GM12878 (cell line): Measurements from ENCODE around the gene METTL16. TPM values are rescaled to one million over a fixed set of nuclear protein-coding genes. Genes with fewer than 3 reads are reported as not detected.

ENCODE experiments used
- ATAC-seq: fragments of 200-7000 bp; cut with Tn5 transposase; 3 replicates; pipeline ENCODE4 v1.9.1; 2020; ENCODE audit warnings: mild to moderate bottlenecking, moderate library complexity
- BruUV-seq: library from RNA; stranded (reverse); fragments of 400-500 nt; replicated peaks from 2 replicates; lab custom pipeline; 2021; lab: Mats Ljungman, UMichigan
- CTCF ChIA-PET: fragments of 300-600 bp; sonication (Branson Sonifier 250); formaldehyde crosslinking; extraction: SDS; loops from one replicate; lab custom pipeline; 2021; ENCODE audit warnings: inconsistent platforms; lab: Yijun Ruan, JAX
- POLR2A ChIA-PET: fragments of 350-600 bp; formaldehyde crosslinking; extraction: SDS; loops from one replicate; lab custom pipeline; 2021; ENCODE audit warnings: inconsistent platforms; lab: Charles Lee
- RAD21 ChIA-PET: fragments of 300-600 bp; sonication (Branson Sonifier 250); formaldehyde crosslinking; loops from one replicate; lab custom pipeline; 2023; ENCODE audit warnings: antibody characterized with exemption; ENCODE audit not compliant: unreplicated experiment; lab: Charles Lee
- SMC1A ChIA-PET: fragments of 300-600 bp; sonication (Branson Sonifier 250); formaldehyde crosslinking; loops from one replicate; lab custom pipeline; 2023; ENCODE audit not compliant: unreplicated experiment, uncharacterized antibody; lab: Charles Lee
- DNase-seq: peaks from one replicate; pipeline ENCODE4 v3.0.0-alpha.2; 2011; ENCODE audit warnings: low read depth, low spot score
- FAIRE-seq: peaks from 3 replicates; lab custom pipeline; 2011; peaks lifted over from hg19 to GRCh38; lab: Jason Lieb, UNC
- H2AFZ ChIP-seq: 2 replicates; pipeline ENCODE4 v1.6.0; 2011; ENCODE audit warnings: low read depth, low read length, control low read depth; ENCODE audit not compliant: control insufficient read depth
- H3K27ac ChIP-seq: 2 replicates; pipeline ENCODE4 v1.5.1; 2011; ENCODE audit warnings: control low read depth; ENCODE audit not compliant: control insufficient read depth, insufficient read depth
- H3K27me3 ChIP-seq, 2 experiments: replicated peaks in 1 of 2; 2 replicates each; pipeline versions ENCODE4 v1.6.0 to v1.6.1; 2011; ENCODE audit warnings: low read length in 1 of 2; ENCODE audit not compliant: control insufficient read depth in 2 of 2, insufficient read depth in 2 of 2
- H3K36me3 ChIP-seq, 2 experiments: 2 replicates each; pipeline ENCODE4 v1.5.1; 2011; ENCODE audit warnings: low read length in 1 of 2; ENCODE audit not compliant: control insufficient read depth in 2 of 2, insufficient read depth in 2 of 2
- H3K4me1 ChIP-seq: 2 replicates; pipeline ENCODE4 v1.6.1; 2011; ENCODE audit warnings: mild to moderate bottlenecking, low read length, moderate library complexity, mixed read lengths; ENCODE audit not compliant: control insufficient read depth, insufficient read depth
- H3K4me2 ChIP-seq: 2 replicates; pipeline ENCODE4 v1.6.0; 2011; ENCODE audit warnings: control low read depth; ENCODE audit not compliant: control insufficient read depth, insufficient read depth
- H3K4me3 ChIP-seq: fragments of 200-600 bp; sonication (generic); 2 replicates; pipeline ENCODE4 v1.5.1; 2016
- H3K79me2 ChIP-seq: 2 replicates; pipeline ENCODE4 v1.6.0; 2011; ENCODE audit warnings: low read length; ENCODE audit not compliant: control insufficient read depth, insufficient read depth
- H3K9ac ChIP-seq: 2 replicates; pipeline ENCODE4 v1.8.0; 2011; ENCODE audit warnings: low read length, control low read depth, mixed read lengths; ENCODE audit not compliant: control insufficient read depth, insufficient read depth
- H3K9me3 ChIP-seq: replicated peaks from 3 replicates; pipeline ENCODE4 v1.5.1; 2011; ENCODE audit warnings: mild to moderate bottlenecking, low read length; ENCODE audit not compliant: control insufficient read depth, insufficient read depth
- H4K20me1 ChIP-seq: 2 replicates; pipeline ENCODE4 v1.6.0; 2011; ENCODE audit not compliant: control insufficient read depth, insufficient read depth
- CREM ChIP-seq: IDR thresholded peaks from 2 replicates; pipeline ENCODE4 v1.6.1; 2014; ENCODE audit warnings: antibody characterized with exemption, low read depth
- FOS ChIP-seq: IDR thresholded peaks from 3 replicates; pipeline ENCODE4 v1.6.1; 2011; ENCODE audit warnings: borderline replicate concordance; ENCODE audit not compliant: insufficient read length; ENCODE audit errors: extremely low read depth
- HDAC6 ChIP-seq: fragments of 200-600 bp; sonication (generic); IDR thresholded peaks from one replicate; pipeline ENCODE4 v1.8.0; 2017; ENCODE audit warnings: antibody characterized with exemption; ENCODE audit not compliant: unreplicated experiment
- LARP7 ChIP-seq: fragments of 450-650 bp; IDR thresholded peaks from 2 replicates; pipeline ENCODE4 v1.6.1; 2017; ENCODE audit warnings: mild to moderate bottlenecking
- PKNOX1 ChIP-seq: fragments of 450-650 bp; IDR thresholded peaks from 2 replicates; pipeline ENCODE4 v1.6.1; 2016; ENCODE audit warnings: mild to moderate bottlenecking
- POU2F2 ChIP-seq: IDR thresholded peaks from 3 replicates; pipeline ENCODE4 v1.6.1; 2011; ENCODE audit warnings: low read depth, mild to moderate bottlenecking, low read length, borderline replicate concordance
- TAF1 ChIP-seq: IDR thresholded peaks from 2 replicates; pipeline ENCODE4 v1.6.1; 2011; ENCODE audit warnings: mild to moderate bottlenecking, low read depth, low read length, borderline replicate concordance
- TCF7 ChIP-seq: IDR thresholded peaks from 2 replicates; pipeline ENCODE4 v1.6.1; 2014; ENCODE audit warnings: antibody characterized with exemption, borderline replicate concordance
- WGBS: methylation state at CpG from one replicate; pipeline ENCODE4 v1.1.6; 2016; ENCODE audit warnings: low lambda C conversion rate; ENCODE audit not compliant: insufficient replicate concordance, insufficient coverage; ENCODE audit errors: missing lambda C conversion rate; 5-methylcytosine and 5-hydroxymethylcytosine counted together
- in situ Hi-C: fragments of 300-500 bp; cut with MboI; formaldehyde crosslinking; loops from 9 replicates; pipeline ENCODE4 v1.14.3; 2018; ENCODE audit warnings: mixed read lengths
- intact Hi-C: fragments of 100-400 bp; cut with micrococcal nuclease; formaldehyde crosslinking; loops from one replicate; pipeline ENCODE4 v1.14.2; 2022; ENCODE audit not compliant: unreplicated experiment
- polyA plus RNA-seq, 11 experiments: library from polyadenylated mRNA; depleted of rRNA in 4 of 11; unstranded in 6 of 11; stranded (reverse) in 5 of 11; fragments of >200 nt; fragmentation: Nextera tagmentation in 4 of 11; fragmentation: Illumina TruSeq in 1 of 11; extraction: Ambion mirVana in 4 of 11; extraction: Trizol in 1 of 11; gene quantifications; 1 replicate in 1 of 11; 2 replicates in 10 of 11; pipeline versions ENCODE4 v1.2.1 to v1.2.3, GENCODE V29; 2011 to 2016; ENCODE audit warnings: inconsistent platforms in 2 of 11, missing spikeins in 2 of 11, low read depth in 1 of 11
- total RNA-seq, 4 experiments: library from RNA; depleted of rRNA in 3 of 4; stranded (reverse); fragments of >200 nt in 3 of 4; fragmentation: Illumina TruSeq in 1 of 4; extraction: Trizol in 1 of 4; gene quantifications; 2 replicates each; pipeline versions ENCODE4 v1.2.1 to v1.2.3, GENCODE V29; 2013 to 2021
- TF ChIP-seq, protein P1 (sequence below): fragments of 450-650 bp; IDR thresholded peaks from 2 replicates; pipeline ENCODE4 v1.6.1; 2014; ENCODE audit warnings: mild to moderate bottlenecking

METTL16 gene
- total and polyA plus RNA-seq, 10 of the 15 experiments (the other 5 are each of a cell fraction or from before 2014, with no cell fraction given): 15.6 to 34.3 (median 23.7) TPM

DNA sequence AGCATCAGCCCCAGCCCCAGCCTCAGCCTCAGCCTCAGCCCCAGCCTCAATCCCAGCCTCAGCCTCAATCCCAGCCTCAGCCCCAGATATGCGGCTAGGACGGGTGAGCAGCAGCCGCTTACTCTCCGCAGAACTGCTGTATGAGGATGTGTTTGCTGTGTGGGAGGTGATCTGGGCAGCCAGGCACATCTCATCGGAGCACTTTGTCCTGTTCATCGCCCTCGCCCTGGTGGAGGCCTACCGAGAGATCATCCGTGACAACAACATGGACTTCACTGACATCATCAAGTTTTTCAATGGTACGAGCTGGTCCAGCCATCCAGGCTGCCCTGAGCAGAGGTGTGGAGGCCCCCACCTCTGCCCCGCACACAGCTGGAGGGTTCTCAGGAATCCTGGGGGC lies 132.8 kb downstream of the METTL16 start:
- ChIA-PET RAD21 (interaction anchor here (7.5 kb wide), 1 partner anchor 36 kb away, joined by 376 read pairs; no protein-coding TSS in a partner anchor), SMC1A (interaction anchor here (10.7 kb wide), 1 partner anchor 36 kb away, joined by 364 read pairs; no protein-coding TSS in a partner anchor), CTCF (interaction anchor here (12.3 kb wide), 1 partner anchor 36 kb away, joined by 597 read pairs; no protein-coding TSS in a partner anchor), POLR2A (interaction anchor here (1.3 kb wide), 1 partner anchor 37 kb away, joined by 4 read pairs; no protein-coding TSS in a partner anchor)
- 97% methylated on average over 11 of the region's 11 CpGs for WGBS
- in situ Hi-C loops (loop anchor here (5.0 kb wide), 1 partner anchor 33 kb away; no protein-coding TSS in a partner anchor), intact Hi-C loops (no loop called here)
- Histone ChIP-seq H3K4me3 (no peak overlapping the region), H3K9ac (no peak overlapping the region), H3K36me3 (no peaks in the 10 kb centered on the region; a peak in 3 of 4 replicates), H3K27ac (no peak overlapping the region), H3K9me3 (no peaks in the 10 kb centered on the region), H3K79me2 (no peaks in the 10 kb centered on the region), H2AFZ (no peak overlapping the region), H3K27me3 (no peaks in the 10 kb centered on the region), H3K4me1 (no peaks in the 10 kb centered on the region), H3K4me2 (no peak overlapping the region), H4K20me1 (no peaks in the 10 kb centered on the region)
- no peak for DNase-seq
- TF ChIP-seq LARP7 (no peak), CREM (no peak), POU2F2 (no peak)
- TF ChIP-seq, protein P1, sequence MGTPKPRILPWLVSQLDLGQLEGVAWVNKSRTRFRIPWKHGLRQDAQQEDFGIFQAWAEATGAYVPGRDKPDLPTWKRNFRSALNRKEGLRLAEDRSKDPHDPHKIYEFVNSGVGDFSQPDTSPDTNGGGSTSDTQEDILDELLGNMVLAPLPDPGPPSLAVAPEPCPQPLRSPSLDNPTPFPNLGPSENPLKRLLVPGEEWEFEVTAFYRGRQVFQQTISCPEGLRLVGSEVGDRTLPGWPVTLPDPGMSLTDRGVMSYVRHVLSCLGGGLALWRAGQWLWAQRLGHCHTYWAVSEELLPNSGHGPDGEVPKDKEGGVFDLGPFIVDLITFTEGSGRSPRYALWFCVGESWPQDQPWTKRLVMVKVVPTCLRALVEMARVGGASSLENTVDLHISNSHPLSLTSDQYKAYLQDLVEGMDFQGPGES: no peak
- FAIRE-seq: no peak
- ATAC-seq: no peak
- BruUV-seq: no TSS peak

DNA sequence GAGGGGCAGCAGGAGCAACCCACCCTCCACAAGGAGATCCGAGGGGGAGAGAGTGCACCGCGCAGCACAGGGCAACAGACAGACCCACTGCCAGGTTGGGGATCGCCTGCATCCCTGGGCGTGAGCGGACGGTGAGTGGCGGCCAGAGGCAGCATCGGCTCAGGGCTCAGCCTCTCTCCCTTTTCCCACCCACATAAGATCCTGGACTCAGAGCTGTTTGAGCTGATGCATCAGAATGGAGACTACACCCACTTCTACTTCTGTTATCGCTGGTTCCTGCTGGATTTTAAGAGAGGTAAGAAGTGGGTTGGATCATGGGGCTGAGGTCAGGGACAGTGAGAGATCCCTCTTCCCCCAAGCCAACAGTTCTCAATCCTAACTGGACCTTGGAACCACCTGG lies 134.0 kb downstream of the METTL16 start:
- ATAC-seq (no peak), DNase-seq (no peak), FAIRE-seq (no peak)
- no peak overlapping the region for H3K4me3 ChIP-seq
- no peaks in the 10 kb centered on the region; a peak in 3 of 4 replicates for H3K36me3 ChIP-seq
- WGBS: 92% methylated on average over 10 of the region's 10 CpGs
- no TSS peak for BruUV-seq
- H2AFZ ChIP-seq: no peak overlapping the region
- H3K4me2 ChIP-seq: no peak overlapping the region
- POLR2A ChIA-PET: no interaction called here
- no peak for TF ChIP-seq PKNOX1
- no peak for TF ChIP-seq TAF1
- TF ChIP-seq FOS: no peak
- TF ChIP-seq TCF7: no peak
- TF ChIP-seq HDAC6: no peak
- in situ Hi-C loops (loop anchor here (5.0 kb wide), 1 partner anchor 35 kb away; no protein-coding TSS in a partner anchor), intact Hi-C loops (no loop called here)
- no peaks in the 10 kb centered on the region for H3K4me1 ChIP-seq
- H3K9me3 ChIP-seq: no peaks in the 10 kb centered on the region
- H3K9ac ChIP-seq: no peak overlapping the region
- H3K27me3 ChIP-seq: no peaks in the 10 kb centered on the region
- H4K20me1 ChIP-seq: no peaks in the 10 kb centered on the region
- RAD21 ChIA-PET: no interaction called here
- CTCF ChIA-PET: interaction anchor here (12.3 kb wide), 1 partner anchor 37 kb away, joined by 597 read pairs; no protein-coding TSS in a partner anchor
- H3K27ac ChIP-seq: no peak overlapping the region
- SMC1A ChIA-PET: interaction anchor here (10.7 kb wide), 1 partner anchor 37 kb away, joined by 364 read pairs; no protein-coding TSS in a partner anchor
- H3K79me2 ChIP-seq: no peaks in the 10 kb centered on the region
